Mesodermal cell (in vitro differentiated cells): ENCODE measurements around the gene DLG2.

Experiments
- H3K27ac ChIP-seq: 2 replicates; pipeline ENCODE4 v1.7.0; 2013; ENCODE audit warnings: mild to moderate bottlenecking, low read depth, low read length, moderate library complexity; ENCODE audit not compliant: severe bottlenecking
- H3K36me3 ChIP-seq: 2 replicates; pipeline ENCODE4 v1.7.1; 2013; ENCODE audit warnings: mild to moderate bottlenecking, low read length, moderate library complexity; ENCODE audit not compliant: control insufficient read depth, insufficient read depth
- H3K4me1 ChIP-seq: one replicate; pipeline ENCODE4 v1.7.1; 2013; ENCODE audit warnings: mild to moderate bottlenecking, low read length; ENCODE audit not compliant: insufficient read depth, control insufficient read depth, poor library complexity, severe bottlenecking
- H3K4me3 ChIP-seq: 2 replicates; pipeline ENCODE4 v1.7.0; 2013; ENCODE audit warnings: low read length, control low read depth, mild to moderate bottlenecking; ENCODE audit not compliant: insufficient read depth, poor library complexity, severe bottlenecking; ENCODE audit errors: extremely low read depth
- H3K9me3 ChIP-seq: 2 replicates; pipeline ENCODE4 v1.7.1; 2013; ENCODE audit warnings: mild to moderate bottlenecking, low read length, moderate library complexity; ENCODE audit not compliant: control insufficient read depth
- WGBS, 2 experiments: methylation state at CpG; one replicate each; pipeline ENCODE4 v1.1.5; 2013; ENCODE audit warnings: missing lambda C conversion rate in 2 of 2; ENCODE audit not compliant: insufficient coverage in 2 of 2; 5-methylcytosine and 5-hydroxymethylcytosine counted together

DLG2 gene

GRCh38 chr11:84250834-84251613 lies 1376.1 kb downstream of the DLG2 start:
- no peak overlapping the region for H3K4me3 ChIP-seq
- no peaks in the 10 kb centered on the region for H3K4me1 ChIP-seq
- no peaks in the 10 kb centered on the region for H3K9me3 ChIP-seq
- no peak overlapping the region for H3K27ac ChIP-seq
- WGBS, 2 experiments: no CpG with 5 or more reads among the region's 2 CpGs
- H3K36me3 ChIP-seq: no peaks in the 10 kb centered on the region

DNA sequence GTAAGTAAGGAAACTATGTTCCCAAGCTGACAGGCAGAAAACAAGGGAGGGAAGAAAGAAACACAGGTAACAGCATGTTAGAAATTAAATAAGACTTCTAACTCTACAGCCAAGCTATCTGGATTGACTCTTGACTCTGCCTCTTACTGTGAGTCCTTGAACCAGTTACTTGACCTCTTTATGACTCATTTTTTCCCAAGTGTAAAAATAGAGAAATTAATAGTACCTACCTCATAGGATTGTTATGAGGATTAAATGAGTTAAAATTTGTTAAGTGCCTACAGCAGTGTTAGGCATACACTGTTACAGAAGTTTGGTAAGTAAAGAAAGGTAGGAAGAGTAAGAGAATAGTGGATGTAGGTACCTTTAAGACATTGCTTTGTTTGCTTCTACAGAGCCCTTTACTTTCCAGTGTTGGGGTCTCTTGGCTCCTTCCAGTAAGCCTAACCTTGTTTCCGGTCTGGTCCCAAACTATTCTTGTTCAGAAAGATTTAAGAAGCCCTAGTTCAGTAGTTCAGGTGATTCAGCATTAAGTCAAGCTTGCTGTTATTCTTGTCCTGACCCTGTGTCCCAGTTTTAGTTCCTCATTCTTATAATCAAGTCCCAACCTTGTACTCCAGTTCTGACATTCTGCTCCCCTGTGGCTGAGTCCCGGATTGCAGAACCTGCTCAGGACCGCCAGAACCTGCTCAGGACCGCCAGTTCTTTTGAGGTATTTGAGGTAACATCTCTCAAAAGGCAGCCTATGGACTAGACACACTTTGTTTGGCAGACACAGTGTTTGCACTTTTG lies 1377.6 kb downstream of the DLG2 start:
- H3K4me1 ChIP-seq: no peaks in the 10 kb centered on the region
- 73 to 85% methylated on average over 4 of the region's 4 CpGs for WGBS, 2 experiments
- no peaks in the 10 kb centered on the region for H3K9me3 ChIP-seq
- H3K4me3 ChIP-seq: no peak overlapping the region
- no peak overlapping the region for H3K27ac ChIP-seq
- H3K36me3 ChIP-seq: no peaks in the 10 kb centered on the region

DNA sequence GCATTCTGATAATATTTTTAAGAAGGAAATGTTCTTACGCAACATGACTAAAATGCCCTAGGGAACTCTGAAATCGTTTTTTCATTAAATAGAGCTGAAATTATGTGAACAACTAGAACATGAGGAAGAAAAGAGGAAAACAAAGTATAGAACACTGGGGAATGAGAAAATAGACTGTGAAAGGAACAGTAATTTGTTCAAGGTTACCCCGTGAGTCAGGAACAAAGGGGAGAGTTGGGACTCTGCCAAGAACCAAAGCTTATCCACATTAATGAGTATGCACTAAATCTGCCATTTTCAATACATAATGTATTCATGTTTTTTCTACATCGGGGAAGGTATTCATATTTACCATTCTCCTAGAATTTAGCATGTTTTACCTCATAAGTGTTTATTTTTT lies 1379.2 kb downstream of the DLG2 start:
- Histone ChIP-seq H3K36me3 (no peaks in the 10 kb centered on the region), H3K4me1 (no peaks in the 10 kb centered on the region), H3K9me3 (no peaks in the 10 kb centered on the region), H3K27ac (no peak overlapping the region), H3K4me3 (no peak overlapping the region)
- 82 to 94% methylated on average over 2 to 3 of the region's 4 CpGs for WGBS, 2 experiments

DNA sequence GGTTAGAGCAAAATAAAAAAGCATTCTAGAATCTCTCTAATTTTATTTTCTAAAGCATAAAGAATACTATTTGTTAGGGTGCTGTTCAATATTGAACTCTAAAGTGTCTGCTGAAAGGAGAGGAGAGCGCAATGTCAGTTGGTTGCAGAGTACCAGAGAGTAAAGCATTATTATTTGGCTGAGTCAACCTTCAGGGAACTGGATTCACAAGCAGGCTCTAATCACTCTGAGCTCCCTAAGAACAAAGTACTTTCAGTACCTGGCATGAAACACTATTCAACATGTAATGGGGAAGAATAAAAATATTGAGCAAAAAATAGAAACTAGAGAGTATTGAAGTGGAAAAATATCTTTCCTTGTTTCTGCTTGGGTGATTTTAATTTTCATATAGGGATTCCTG lies 1380.0 kb downstream of the DLG2 start:
- no peaks in the 10 kb centered on the region for H3K4me1 ChIP-seq
- WGBS, 2 experiments: 100% methylated on average over 1 of the region's 1 CpG; no CpG with 5 or more reads in 1 of the 2 experiments

GRCh38 chr11:84243629-84244263 lies 1383.4 kb downstream of the DLG2 start:
- H3K4me1 ChIP-seq: no peaks in the 10 kb centered on the region
- WGBS, 2 experiments: 68 to 77% methylated on average over 2 of the region's 3 CpGs
- H3K36me3 ChIP-seq: no peaks in the 10 kb centered on the region
- no peak overlapping the region for H3K27ac ChIP-seq
- H3K4me3 ChIP-seq: no peak overlapping the region
- no peaks in the 10 kb centered on the region for H3K9me3 ChIP-seq

More for the DNA sequence above, 1380.0 kb downstream of the DLG2 start:
- Histone ChIP-seq H3K27ac (no peak overlapping the region), H3K4me3 (no peak overlapping the region), H3K36me3 (no peaks in the 10 kb centered on the region), H3K9me3 (no peaks in the 10 kb centered on the region)

DNA sequence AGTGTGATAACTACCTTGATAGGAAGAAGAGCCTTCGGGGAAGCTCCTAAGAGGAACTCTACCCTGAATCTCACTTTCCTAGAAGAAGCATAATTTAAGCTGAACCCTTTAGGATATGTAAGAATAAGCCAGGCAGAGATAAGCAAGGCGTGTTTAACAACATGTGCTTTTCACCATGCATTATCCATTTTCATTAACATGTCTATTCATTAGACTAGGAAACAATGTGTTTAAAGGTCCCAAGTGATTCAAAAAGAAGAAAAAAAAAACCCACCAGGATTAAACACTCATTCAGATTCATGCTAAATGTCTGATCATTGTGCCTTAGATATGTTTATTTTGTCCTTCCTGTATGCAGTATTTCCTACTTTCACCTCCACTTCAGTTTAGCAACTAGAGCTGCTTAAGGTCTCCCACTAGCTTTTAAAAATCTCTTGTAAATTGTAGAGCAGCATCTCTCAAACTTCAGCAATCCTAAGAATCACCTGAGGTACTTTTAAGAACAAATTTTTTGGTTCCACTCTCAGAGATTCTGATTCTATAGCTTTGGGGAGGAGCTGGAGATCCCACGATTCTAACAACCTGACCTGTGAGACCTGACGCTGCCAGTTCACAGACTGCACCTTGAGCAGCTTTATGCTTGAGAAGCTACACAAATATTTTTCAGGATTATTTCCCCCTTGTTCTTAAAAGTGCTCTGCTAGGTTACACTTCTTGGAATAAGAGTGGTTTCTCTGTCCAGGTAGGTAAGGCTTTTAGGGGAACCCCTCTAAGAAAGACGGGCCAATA lies 1385.6 kb downstream of the DLG2 start:
- no peaks in the 10 kb centered on the region for H3K9me3 ChIP-seq
- 69 to 93% methylated on average over 2 to 3 of the region's 5 CpGs for WGBS, 2 experiments
- H3K27ac ChIP-seq: no peak overlapping the region
- H3K4me3 ChIP-seq: no peak overlapping the region
- H3K4me1 ChIP-seq: no peaks in the 10 kb centered on the region
- H3K36me3 ChIP-seq: no peaks in the 10 kb centered on the region

- Histone ChIP-seq H3K27ac (no peak overlapping the region), H3K9me3 (no peaks in the 10 kb centered on the region), H3K36me3 (no peaks in the 10 kb centered on the region), H3K4me3 (no peak overlapping the region), H3K4me1 (no peaks in the 10 kb centered on the region)
- WGBS, 2 experiments: 100% methylated on average over 1 of the region's 1 CpG
These were observed 1386.3 kb downstream of the DLG2 start for GRCh38 chr11:84240847-84241246.

- H3K36me3 ChIP-seq: no peaks in the 10 kb centered on the region
- no peak overlapping the region for H3K27ac ChIP-seq
- no peaks in the 10 kb centered on the region for H3K4me1 ChIP-seq
- H3K4me3 ChIP-seq: no peak overlapping the region
- no peaks in the 10 kb centered on the region for H3K9me3 ChIP-seq
These were observed 1390.7 kb downstream of the DLG2 start for GRCh38 chr11:84236436-84236835.

- WGBS, 2 experiments: 49% methylated on average over 2 of the region's 4 CpGs; no CpG with 5 or more reads in 1 of the 2 experiments
- Histone ChIP-seq H3K9me3 (no peaks in the 10 kb centered on the region), H3K27ac (no peak overlapping the region), H3K36me3 (no peaks in the 10 kb centered on the region), H3K4me3 (no peak overlapping the region), H3K4me1 (no peaks in the 10 kb centered on the region)
These were observed 1392.5 kb downstream of the DLG2 start for GRCh38 chr11:84234462-84235202.

DNA sequence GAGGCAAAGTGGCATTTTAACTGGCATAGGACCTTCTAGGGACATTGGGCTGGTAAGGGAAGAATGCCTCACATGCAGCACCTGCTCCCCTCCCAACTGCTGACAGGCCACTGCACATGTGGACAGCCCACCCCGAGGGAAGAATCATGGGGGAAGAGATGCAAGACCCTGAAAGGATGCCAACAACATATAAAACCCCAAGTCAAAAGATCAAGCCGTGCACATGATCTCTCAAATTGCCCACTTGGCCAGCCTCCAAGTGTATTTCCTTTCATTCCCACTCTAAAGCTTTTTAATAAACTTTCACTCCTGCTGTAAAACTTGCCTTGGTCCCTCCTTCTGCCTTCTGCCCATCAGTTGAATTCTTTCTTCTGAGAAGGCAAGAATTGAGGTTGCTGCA lies 1393.1 kb downstream of the DLG2 start:
- H3K27ac ChIP-seq: no peak overlapping the region
- WGBS, 2 experiments: 88 to 89% methylated on average over 1 to 2 of the region's 2 CpGs
- H3K36me3 ChIP-seq: no peaks in the 10 kb centered on the region
- no peaks in the 10 kb centered on the region for H3K4me1 ChIP-seq
- H3K4me3 ChIP-seq: no peak overlapping the region
- no peaks in the 10 kb centered on the region for H3K9me3 ChIP-seq
